Measurements from ENCODE around the gene KLK11. TPM values are rescaled to one million over a fixed set of nuclear protein-coding genes. Genes with fewer than 3 reads are reported as not detected.
A peak's percentile ranks its signal among the peaks of the same experiment; 100 is the strongest.

Gene KLK11
- total and polyA plus RNA-seq, 7 experiments from 2014 or later, result not detected

DNA sequence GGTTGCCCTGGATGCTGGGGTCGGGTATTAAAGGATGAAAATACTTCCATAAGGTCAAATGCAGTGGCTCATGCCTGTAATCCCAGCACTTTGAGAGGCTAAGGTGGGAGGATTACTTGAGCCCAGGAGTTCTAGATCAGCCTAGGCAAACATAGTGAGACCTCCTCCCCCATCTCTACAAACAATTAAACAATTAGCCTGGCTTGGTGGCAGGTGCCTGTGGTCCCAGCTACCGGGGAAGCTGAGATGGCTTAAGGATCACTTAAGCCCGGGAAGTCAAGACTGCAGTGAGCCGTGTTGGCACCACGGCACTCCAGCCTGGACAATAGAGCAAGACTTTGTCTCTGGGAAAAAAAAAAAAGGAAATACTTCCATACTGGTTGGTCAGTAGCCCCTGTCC is 1.5 kb downstream of the KLK11 start:
- no peaks in the 10 kb centered on the region for H3K27me3 ChIP-seq (ENCODE audit: control insufficient read depth in 2 of 2, insufficient read depth in 2 of 2, low read length in 2 of 2)
- no peak overlapping the region for H3K27ac Mint-ChIP-seq
- H3K36me3 ChIP-seq (ENCODE audit: control insufficient read depth in 2 of 3, insufficient read depth in 3 of 3, low read length in 3 of 3), result no peaks in the 10 kb centered on the region
- ATAC-seq (no peak), DNase-seq (no peak)
- H3K9me3 Mint-ChIP-seq, result peaks cover 0 to 3% (median 0%) of the 10 kb centered on the region in 11 donors
- peaks cover 10 to 65% (median 45%) of the 10 kb centered on the region in 5 donors for H3K27me3 Mint-ChIP-seq
- ChIA-PET CTCF (no interaction called here), POLR2A (no interaction called here)
- peaks cover 0 to 4% (median 0%) of the 10 kb centered on the region in 5 donors for H3K36me3 Mint-ChIP-seq
- peaks cover 0 to 6% (median 2%) of the 10 kb centered on the region in 7 donors for H3K4me1 Mint-ChIP-seq
- intact Hi-C loops (cut with micrococcal nuclease), result no loop called here
- no peak overlapping the region for H3K27ac ChIP-seq (ENCODE audit: low read depth, low read length)
- H3K4me1 ChIP-seq (ENCODE audit: control insufficient read depth in 2 of 2, insufficient read depth in 2 of 2, low read length in 2 of 2), result no peaks in the 10 kb centered on the region
- no peak overlapping the region for H3K4me3 ChIP-seq (ENCODE audit: low read length)
- H3K9me3 ChIP-seq (ENCODE audit: control insufficient read depth in 2 of 3, low read length in 3 of 3), result no peaks in the 10 kb centered on the region
- H3K4me3 Mint-ChIP-seq, result no peak overlapping the region

DNA sequence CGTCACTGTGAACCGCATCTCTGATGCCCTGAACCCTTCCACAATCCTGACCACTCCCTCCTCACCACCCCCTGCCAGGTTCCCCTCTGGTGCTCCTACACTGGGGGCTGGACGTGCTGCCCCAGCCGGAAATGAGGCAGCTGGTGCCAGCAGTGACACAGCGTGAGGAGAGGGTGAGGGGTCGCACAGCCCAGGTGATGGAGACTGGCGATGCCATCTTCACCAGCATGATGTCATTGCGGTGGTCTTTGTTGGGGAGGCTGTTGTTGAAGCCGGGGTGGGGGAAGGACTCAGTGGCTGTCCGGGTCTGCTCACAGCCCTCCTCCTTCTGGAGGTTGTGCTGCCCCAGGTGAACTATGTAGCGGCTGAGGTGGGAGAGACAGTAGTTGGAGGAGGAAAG is 2.5 kb downstream of the KLK11 start:
- Mint-ChIP-seq H3K9me3 (peaks cover 0 to 2% (median 0%) of the 10 kb centered on the region in 11 donors), H3K27ac (no peak overlapping the region), H3K27me3 (peaks cover 19 to 64% (median 46%) of the 10 kb centered on the region in 5 donors), H3K4me3 (no peak overlapping the region), H3K4me1 (peaks cover 0 to 10% (median 5%) of the 10 kb centered on the region in 7 donors), H3K36me3 (peaks cover 0 to 4% (median 0%) of the 10 kb centered on the region in 5 donors)
- ChIA-PET CTCF (no interaction called here), POLR2A (no interaction called here)
- H3K4me1 ChIP-seq (ENCODE audit: control insufficient read depth in 2 of 2, insufficient read depth in 2 of 2, low read length in 2 of 2), result no peaks in the 10 kb centered on the region
- no peaks in the 10 kb centered on the region for H3K27me3 ChIP-seq (ENCODE audit: control insufficient read depth in 2 of 2, insufficient read depth in 2 of 2, low read length in 2 of 2)
- intact Hi-C loops (cut with micrococcal nuclease), result no loop called here
- H3K4me3 ChIP-seq (ENCODE audit: low read length), result no peak overlapping the region
- H3K9me3 ChIP-seq (ENCODE audit: control insufficient read depth in 2 of 3, low read length in 3 of 3), result no peaks in the 10 kb centered on the region
- no peak overlapping the region for H3K27ac ChIP-seq (ENCODE audit: low read depth, low read length)
- H3K36me3 ChIP-seq (ENCODE audit: control insufficient read depth in 2 of 3, insufficient read depth in 3 of 3, low read length in 3 of 3), result no peaks in the 10 kb centered on the region
- DNase-seq, result no peak
- no peak for ATAC-seq

DNA sequence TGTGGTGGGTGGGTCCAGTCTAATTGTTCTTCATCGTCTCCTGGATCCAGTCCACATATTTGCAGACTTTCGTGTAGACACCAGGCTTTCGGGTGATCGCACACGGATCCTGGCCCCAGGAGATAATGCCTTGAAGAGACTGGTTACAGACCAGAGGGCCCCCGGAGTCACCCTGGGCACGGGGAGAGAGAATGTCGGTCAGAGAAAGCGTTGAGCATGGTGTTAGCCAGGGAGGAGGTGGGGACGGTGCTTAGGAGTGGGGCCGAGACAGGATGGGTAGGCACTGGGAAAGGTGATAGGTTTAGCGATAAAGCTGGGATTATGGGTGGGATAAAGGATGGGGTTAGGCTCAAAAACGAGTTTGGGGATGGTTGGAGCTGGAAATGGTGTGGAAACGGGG is 3.9 kb downstream of the KLK11 start:
- Histone ChIP-seq H3K4me3 (ENCODE audit: low read length) (no peak overlapping the region), H3K9me3 (ENCODE audit: control insufficient read depth in 2 of 3, low read length in 3 of 3) (no peaks in the 10 kb centered on the region), H3K27me3 (ENCODE audit: control insufficient read depth in 2 of 2, insufficient read depth in 2 of 2, low read length in 2 of 2) (no peaks in the 10 kb centered on the region), H3K27ac (ENCODE audit: low read depth, low read length) (no peak overlapping the region), H3K36me3 (ENCODE audit: control insufficient read depth in 2 of 3, insufficient read depth in 3 of 3, low read length in 3 of 3) (no peaks in the 10 kb centered on the region), H3K4me1 (ENCODE audit: control insufficient read depth in 2 of 2, insufficient read depth in 2 of 2, low read length in 2 of 2) (no peaks in the 10 kb centered on the region)
- ChIA-PET CTCF (interaction anchor here (2.0 kb wide), 1 partner anchor 148 kb away, joined by 9 read pairs; no protein-coding TSS in a partner anchor), POLR2A (no interaction called here)
- H3K9me3 Mint-ChIP-seq, result peaks cover 0 to 3% (median 0%) of the 10 kb centered on the region in 11 donors
- H3K36me3 Mint-ChIP-seq, result peaks cover 0 to 4% (median 2%) of the 10 kb centered on the region in 5 donors
- DNase-seq (no peak), ATAC-seq (no peak)
- no peak overlapping the region for H3K27ac Mint-ChIP-seq
- H3K4me1 Mint-ChIP-seq, result peaks cover 8 to 19% (median 15%) of the 10 kb centered on the region in 7 donors
- no peak overlapping the region for H3K4me3 Mint-ChIP-seq
- peaks cover 31 to 66% (median 52%) of the 10 kb centered on the region in 5 donors for H3K27me3 Mint-ChIP-seq
- intact Hi-C loops (cut with micrococcal nuclease), result no loop called here

DNA sequence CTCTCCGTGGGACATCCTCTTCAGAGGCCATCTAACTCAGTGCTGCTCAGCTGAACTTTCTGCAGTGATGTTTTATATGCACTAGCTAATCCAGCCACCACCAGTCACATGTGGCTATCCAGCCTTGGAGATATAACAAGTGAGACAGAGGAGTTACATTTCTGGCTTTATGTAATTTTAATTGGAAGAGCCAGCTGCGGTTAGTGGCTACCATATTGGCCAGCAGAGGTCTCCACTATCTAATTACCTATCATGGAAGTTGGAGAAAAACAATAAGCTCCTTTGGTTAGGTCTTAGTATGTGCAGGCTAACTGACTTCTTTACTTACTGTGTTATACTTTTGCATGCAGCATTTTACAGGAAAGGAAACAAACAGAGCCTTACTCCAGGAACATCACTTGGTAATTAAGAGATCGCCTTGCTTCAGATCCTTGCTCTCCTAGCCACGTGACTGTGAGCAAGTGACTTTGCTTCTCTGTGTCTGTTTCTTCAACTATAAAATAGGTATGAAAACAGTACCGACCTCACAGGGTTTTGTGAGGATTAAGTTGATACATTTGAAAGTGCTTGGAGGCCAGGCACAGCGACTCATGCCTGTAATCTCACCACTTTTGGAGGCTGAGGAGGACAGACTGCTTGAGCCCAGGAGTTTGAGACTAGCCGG is 5.3 kb downstream of the KLK11 start:
- no peak overlapping the region for H3K27ac ChIP-seq (ENCODE audit: low read depth, low read length)
- peaks cover 8 to 25% (median 23%) of the 10 kb centered on the region in 7 donors for H3K4me1 Mint-ChIP-seq
- H3K27me3 ChIP-seq (ENCODE audit: control insufficient read depth in 2 of 2, insufficient read depth in 2 of 2, low read length in 2 of 2), result no peaks in the 10 kb centered on the region
- DNase-seq (peak in 6 of 9 donors; percentile 7 to 25 (median 16)), ATAC-seq (no peak)
- ChIA-PET CTCF (interaction anchor here (0.6 to 2.0 kb wide), 5 partner anchors 147 to 238 kb away, joined by 3 to 9 read pairs (median 4); no protein-coding TSS in a partner anchor), POLR2A (no interaction called here)
- H3K27me3 Mint-ChIP-seq, result peaks cover 44 to 69% (median 54%) of the 10 kb centered on the region in 5 donors
- H3K9me3 ChIP-seq (ENCODE audit: control insufficient read depth in 2 of 3, low read length in 3 of 3), result no peaks in the 10 kb centered on the region
- H3K9me3 Mint-ChIP-seq, result peaks cover 0 to 3% (median 0%) of the 10 kb centered on the region in 11 donors
- intact Hi-C loops (cut with micrococcal nuclease), result loop anchor here in 1 of 2 donors (1.0 kb wide), 1 partner anchor 75 kb away; no protein-coding TSS in a partner anchor
- H3K36me3 ChIP-seq (ENCODE audit: control insufficient read depth in 2 of 3, insufficient read depth in 3 of 3, low read length in 3 of 3), result no peaks in the 10 kb centered on the region
- H3K4me3 Mint-ChIP-seq, result peak overlapping the region in 1 of 10 donors; percentile 41
- H3K4me1 ChIP-seq (ENCODE audit: control insufficient read depth in 2 of 2, insufficient read depth in 2 of 2, low read length in 2 of 2), result no peaks in the 10 kb centered on the region
- no peak overlapping the region for H3K4me3 ChIP-seq (ENCODE audit: low read length)
- H3K36me3 Mint-ChIP-seq, result peaks cover 0 to 7% (median 0%) of the 10 kb centered on the region in 5 donors
- no peak overlapping the region for H3K27ac Mint-ChIP-seq

DNA sequence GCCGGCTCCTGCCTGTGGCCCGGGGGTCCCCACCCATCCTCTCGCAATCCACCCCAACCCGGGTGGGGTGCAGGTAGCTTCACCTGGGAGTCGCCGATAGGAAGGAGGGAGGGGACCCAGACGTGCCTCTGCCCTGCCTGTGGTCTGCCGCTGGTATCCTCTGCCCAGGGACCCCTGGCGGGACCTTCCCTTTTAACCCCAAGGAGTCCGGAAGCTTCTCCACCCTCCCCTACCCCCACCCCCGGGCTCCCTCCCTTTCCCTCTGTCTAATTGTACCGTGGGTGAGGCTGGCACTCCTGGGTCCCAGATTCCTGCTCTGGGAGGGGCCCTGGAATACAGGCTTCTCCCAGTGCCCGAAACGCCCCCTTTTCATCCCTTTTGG is 6.9 kb downstream of the KLK11 start, which contains the start of gene KLK10:
KLK10 (minus strand) TSS at position 166 of the 382 bp plus-strand sequence. CDS start 579 bp downstream, outside the sequence.
- peaks cover 57 to 75% (median 61%) of the 10 kb centered on the region in 5 donors for H3K27me3 Mint-ChIP-seq
- peaks cover 0 to 8% of the 10 kb centered on the region in 2 donors for H3K27me3 ChIP-seq (ENCODE audit: control insufficient read depth in 2 of 2, insufficient read depth in 2 of 2, low read length in 2 of 2)
- ATAC-seq (no peak), DNase-seq (no peak)
- H3K36me3 ChIP-seq (ENCODE audit: control insufficient read depth in 2 of 3, insufficient read depth in 3 of 3, low read length in 3 of 3), result no peaks in the 10 kb centered on the region
- peaks cover 12 to 25% (median 23%) of the 10 kb centered on the region in 7 donors for H3K4me1 Mint-ChIP-seq
- ChIA-PET CTCF (no interaction called here), POLR2A (no interaction called here)
- intact Hi-C loops (cut with micrococcal nuclease), result no loop called here
- no peaks in the 10 kb centered on the region for H3K4me1 ChIP-seq (ENCODE audit: control insufficient read depth in 2 of 2, insufficient read depth in 2 of 2, low read length in 2 of 2)
- H3K36me3 Mint-ChIP-seq, result peaks cover 0 to 7% (median 0%) of the 10 kb centered on the region in 5 donors
- H3K9me3 Mint-ChIP-seq, result peaks cover 0 to 3% (median 0%) of the 10 kb centered on the region in 11 donors
- H3K9me3 ChIP-seq (ENCODE audit: control insufficient read depth in 2 of 3, low read length in 3 of 3), result no peaks in the 10 kb centered on the region
- H3K4me3 ChIP-seq (ENCODE audit: low read length), result no peak within 1 kb of the TSS
- H3K4me3 Mint-ChIP-seq, result peak within 1 kb of the TSS in 8 of 10 donors; percentile 46 to 83 (median 72)
- no peak within 1 kb of the TSS for H3K27ac ChIP-seq (ENCODE audit: low read depth, low read length)
- peak within 1 kb of the TSS in 1 of 9 donors; percentile 69 for H3K27ac Mint-ChIP-seq

DNA sequence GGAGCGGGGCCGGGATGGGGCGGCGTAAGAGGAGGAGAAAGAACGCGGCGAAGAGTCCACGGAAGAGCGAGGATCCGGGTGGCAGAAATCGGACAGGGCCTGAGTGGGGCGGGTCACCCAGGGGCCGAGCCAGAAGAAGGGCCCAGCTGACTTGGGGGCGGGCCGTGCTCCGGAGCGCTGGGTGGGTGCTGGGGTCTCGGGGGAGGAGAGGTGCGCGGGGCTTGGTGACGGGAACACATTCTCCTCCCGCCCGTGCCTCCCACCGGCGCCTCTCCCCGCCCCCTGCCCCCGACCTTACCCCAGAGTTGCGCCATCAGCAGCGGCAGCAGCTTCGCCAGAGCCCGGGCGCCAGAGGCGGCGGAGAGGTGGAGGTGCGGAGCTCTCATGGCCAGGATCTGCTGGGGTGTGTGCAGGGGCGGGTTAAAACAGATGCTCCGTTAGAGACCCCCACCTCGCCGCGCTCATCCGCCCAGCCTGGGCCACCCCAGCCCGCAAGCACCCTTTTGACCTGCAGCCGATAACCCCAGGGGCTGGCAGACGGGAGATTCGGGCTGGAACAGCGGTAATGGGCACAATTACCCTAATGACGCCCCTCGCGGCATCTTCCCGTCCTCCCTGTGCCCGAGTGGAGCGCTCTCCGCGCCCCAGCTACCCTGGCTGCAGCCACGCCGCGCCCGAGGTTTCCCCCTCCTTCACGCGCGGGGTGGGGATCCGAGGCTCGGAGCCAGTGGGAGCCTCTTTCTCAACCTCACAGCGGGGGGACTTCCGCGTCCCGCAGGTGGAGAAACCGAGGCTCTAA is 7.5 kb downstream of the KLK11 start:
- Mint-ChIP-seq H3K4me1 (peaks cover 17 to 25% (median 23%) of the 10 kb centered on the region in 7 donors), H3K4me3 (peak overlapping the region in 8 of 10 donors; percentile 46 to 83 (median 72)), H3K36me3 (peaks cover 0 to 7% (median 0%) of the 10 kb centered on the region in 5 donors), H3K9me3 (peaks cover 0 to 3% (median 0%) of the 10 kb centered on the region in 11 donors), H3K27ac (no peak overlapping the region), H3K27me3 (peaks cover 63 to 75% (median 66%) of the 10 kb centered on the region in 5 donors)
- intact Hi-C loops (cut with micrococcal nuclease), result no loop called here
- no peaks in the 10 kb centered on the region for H3K9me3 ChIP-seq (ENCODE audit: control insufficient read depth in 2 of 3, low read length in 3 of 3)
- no peaks in the 10 kb centered on the region for H3K4me1 ChIP-seq (ENCODE audit: control insufficient read depth in 2 of 2, insufficient read depth in 2 of 2, low read length in 2 of 2)
- no peak overlapping the region for H3K4me3 ChIP-seq (ENCODE audit: low read length)
- H3K36me3 ChIP-seq (ENCODE audit: control insufficient read depth in 2 of 3, insufficient read depth in 3 of 3, low read length in 3 of 3), result no peaks in the 10 kb centered on the region
- peak; percentile 14 for ATAC-seq
- CTCF ChIA-PET, result no interaction called here
- peaks cover 0 to 8% of the 10 kb centered on the region in 2 donors for H3K27me3 ChIP-seq (ENCODE audit: control insufficient read depth in 2 of 2, insufficient read depth in 2 of 2, low read length in 2 of 2)
- no peak for DNase-seq
- no peak overlapping the region for H3K27ac ChIP-seq (ENCODE audit: low read depth, low read length)
- POLR2A ChIA-PET, result no interaction called here

Data from naive thymus-derived CD4-positive, alpha-beta T cell (primary cell).